DND-41 (cell line): ENCODE data around the gene PCAT6.
"Not testable (repeated sequence)": the region's sequence is repeated elsewhere in the genome, so short reads cannot be mapped to it uniquely, and the experiment has no call there.

ENCODE experiments used
- ATAC-seq: fragments of 200-7000 bp; cut with Tn5 transposase; 3 replicates; pipeline ENCODE4 v1.9.1; 2021; ENCODE audit warnings: low read depth; ENCODE audit not compliant: insufficient read depth
- DNase-seq: peaks from one replicate; pipeline ENCODE4 v3.0.0-alpha.2; 2020
- H2AFZ ChIP-seq: 2 replicates; pipeline ENCODE4 v1.6.0; 2012; ENCODE audit warnings: low read depth, low read length
- H3K27ac ChIP-seq: 2 replicates; pipeline ENCODE4 v1.5.1; 2012; ENCODE audit warnings: low read length, inconsistent platforms
- H3K27me3 ChIP-seq: fragments of 200-600 bp; sonication (generic); 2 replicates; pipeline ENCODE4 v1.6.0; 2012; ENCODE audit warnings: low read length, mild to moderate bottlenecking, inconsistent platforms; ENCODE audit not compliant: insufficient read depth, poor library complexity
- H3K36me3 ChIP-seq: 2 replicates; pipeline ENCODE4 v1.5.1; 2012; ENCODE audit warnings: low read length, inconsistent platforms; ENCODE audit not compliant: insufficient read depth
- H3K4me1 ChIP-seq: 2 replicates; pipeline ENCODE4 v1.5.1; 2012; ENCODE audit warnings: mild to moderate bottlenecking, low read length; ENCODE audit not compliant: insufficient read depth
- H3K4me2 ChIP-seq: 2 replicates; pipeline ENCODE4 v1.6.0; 2012; ENCODE audit warnings: mild to moderate bottlenecking, moderate library complexity, low read length, inconsistent platforms; ENCODE audit not compliant: insufficient read depth
- H3K4me3 ChIP-seq, 2 experiments: fragments of 200-600 bp in 1 of 2; shearing (Covaris generic) in 1 of 2; 2 replicates each; pipeline ENCODE4 v1.5.1; 2012 to 2016; ENCODE audit warnings: inconsistent platforms in 2 of 2, low read length in 2 of 2, mild to moderate bottlenecking in 2 of 2, low read depth in 1 of 2, moderate library complexity in 1 of 2
- H3K79me2 ChIP-seq: 2 replicates; pipeline ENCODE4 v1.6.0; 2012; ENCODE audit warnings: low read length, inconsistent platforms; ENCODE audit not compliant: insufficient read depth
- H3K9ac ChIP-seq: 2 replicates; pipeline ENCODE4 v1.6.0; 2012; ENCODE audit warnings: low read depth, mild to moderate bottlenecking, inconsistent platforms, low read length, moderate library complexity
- H3K9me3 ChIP-seq: 2 replicates; pipeline ENCODE4 v1.5.1; 2012; ENCODE audit warnings: low read length, moderate library complexity, mild to moderate bottlenecking, inconsistent platforms; ENCODE audit not compliant: insufficient read depth, severe bottlenecking
- H4K20me1 ChIP-seq: 2 replicates; pipeline ENCODE4 v1.6.0; 2012; ENCODE audit warnings: low read length; ENCODE audit not compliant: insufficient read depth
- CTCF ChIP-seq: IDR thresholded peaks from 2 replicates; pipeline ENCODE4 v1.5.1; 2012; ENCODE audit warnings: borderline replicate concordance, low read length, moderate library complexity, mild to moderate bottlenecking; ENCODE audit not compliant: poor library complexity, severe bottlenecking; ENCODE audit errors: extremely low read depth
- EZH2 ChIP-seq: IDR thresholded peaks from 3 replicates; pipeline ENCODE4 v1.6.1; 2012; ENCODE audit warnings: borderline replicate concordance, low read depth, mild to moderate bottlenecking, moderate library complexity, low read length, inconsistent platforms; ENCODE audit not compliant: severe bottlenecking

The PCAT6 gene

GRCh38 chr1:202791077-202791747 is 19.5 kb upstream of the PCAT6 start:
- Histone ChIP-seq H3K9me3 (no peaks in the 10 kb centered on the region), H3K4me3 (no peak overlapping the region), H3K36me3 (no peaks in the 10 kb centered on the region), H3K27me3 (peaks cover 7% of the 10 kb centered on the region), H3K4me2 (no peak overlapping the region), H4K20me1 (no peaks in the 10 kb centered on the region), H2AFZ (no peak overlapping the region), H3K9ac (no peak overlapping the region), H3K27ac (no peak overlapping the region), H3K79me2 (no peaks in the 10 kb centered on the region), H3K4me1 (no peaks in the 10 kb centered on the region)
- TF ChIP-seq CTCF (no peak), EZH2 (no peak)
- DNase-seq (no peak), ATAC-seq (no peak)

- H3K79me2 ChIP-seq: no peaks in the 10 kb centered on the region
Observed at GRCh38 chr1:202794051-202794740, 16.6 kb upstream of the PCAT6 start.

GRCh38 chr1:202794931-202795330 is 15.8 kb upstream of the PCAT6 start:
- H4K20me1 ChIP-seq, ATAC-seq, H2AFZ ChIP-seq, H3K4me2 ChIP-seq, DNase-seq, H3K27ac ChIP-seq, H3K9ac ChIP-seq, H3K4me1 ChIP-seq, H3K36me3 ChIP-seq, H3K4me3 ChIP-seq, H3K27me3 ChIP-seq, H3K79me2 ChIP-seq, H3K9me3 ChIP-seq: not testable (repeated sequence)

More at GRCh38 chr1:202794051-202794740, 16.6 kb upstream of the PCAT6 start:
- Histone ChIP-seq H2AFZ (no peak overlapping the region), H3K4me3 (no peak overlapping the region), H4K20me1 (no peaks in the 10 kb centered on the region), H3K4me1 (no peaks in the 10 kb centered on the region), H3K4me2 (no peak overlapping the region), H3K27ac (no peak overlapping the region), H3K9me3 (no peaks in the 10 kb centered on the region), H3K9ac (no peak overlapping the region), H3K27me3 (peaks cover 7% of the 10 kb centered on the region), H3K36me3 (no peaks in the 10 kb centered on the region)
- DNase-seq (no peak), ATAC-seq (no peak)
- TF ChIP-seq CTCF: no peak
- TF ChIP-seq EZH2: no peak

GRCh38 chr1:202796670-202797069 is 14.1 kb upstream of the PCAT6 start:
- no peak for ATAC-seq
- Histone ChIP-seq H3K4me2 (no peak overlapping the region), H3K36me3 (no peaks in the 10 kb centered on the region), H3K4me3 (no peak overlapping the region), H3K9me3 (no peaks in the 10 kb centered on the region), H3K9ac (no peak overlapping the region), H3K4me1 (no peaks in the 10 kb centered on the region), H4K20me1 (no peaks in the 10 kb centered on the region), H3K79me2 (no peaks in the 10 kb centered on the region), H3K27ac (no peak overlapping the region), H2AFZ (no peak overlapping the region), H3K27me3 (peaks cover 14% of the 10 kb centered on the region)
- no peak for DNase-seq
- no peak for TF ChIP-seq CTCF
- no peak for TF ChIP-seq EZH2
